GM18909 (cell line): Measurements from ENCODE around the gene HYKK.
A peak's percentile ranks its signal among the peaks of the same experiment; 100 is the strongest.
"Not testable (repeated sequence)": the region's sequence is repeated elsewhere in the genome, so short reads cannot be mapped to it uniquely, and the experiment has no call there.

ENCODE experiments used
- ATAC-seq: cut with Tn5 transposase; IDR thresholded peaks from one replicate; pipeline ENCODE4 v1.9.1; 2021; ENCODE audit warnings: mild to moderate bottlenecking; ENCODE audit not compliant: unreplicated experiment, poor library complexity

HYKK gene

GRCh38 chr15:78506971-78507830, at the start of gene HYKK:
HYKK (plus strand) TSS chr15:78507577; CDS start chr15:78513089, 5,512 bp downstream.
- ATAC-seq, result peak; percentile 89

- ATAC-seq, result no peak
These were observed 46.6 kb upstream of the HYKK start for GRCh38 chr15:78460737-78461136.

- no peak for ATAC-seq
These were observed 46.0 kb upstream of the HYKK start for GRCh38 chr15:78461171-78461888.

- ATAC-seq, result no peak
These were observed 38.3 kb upstream of the HYKK start for GRCh38 chr15:78469031-78469430.

- ATAC-seq, result no peak
These were observed 30.1 kb upstream of the HYKK start for GRCh38 chr15:78477295-78477694.

- ATAC-seq, result no peak
These were observed 27.7 kb upstream of the HYKK start for GRCh38 chr15:78479650-78480049.

- no peak for ATAC-seq
These were observed 25.5 kb upstream of the HYKK start for GRCh38 chr15:78481917-78482316.

GRCh38 chr15:78492872-78493271, 14.5 kb upstream of the HYKK start:
- no peak for ATAC-seq

- ATAC-seq, result no peak
These were observed 5.5 kb upstream of the HYKK start for GRCh38 chr15:78501857-78502256.

- no peak for ATAC-seq
These were observed 4.7 kb upstream of the HYKK start for GRCh38 chr15:78502641-78503040.

GRCh38 chr15:78507831-78508160, 419 bp downstream of the HYKK start:
- ATAC-seq, result peak; percentile 29

GRCh38 chr15:78508272-78508671, 895 bp downstream of the HYKK start:
- no peak for ATAC-seq

GRCh38 chr15:78509726-78510312, 2.4 kb downstream of the HYKK start:
- no peak for ATAC-seq

GRCh38 chr15:78520035-78520434, 12.7 kb downstream of the HYKK start:
- ATAC-seq, result not testable (repeated sequence)

GRCh38 chr15:78524230-78524629, 16.9 kb downstream of the HYKK start:
- ATAC-seq, result no peak

GRCh38 chr15:78527325-78527724, 19.9 kb downstream of the HYKK start:
- ATAC-seq, result no peak

GRCh38 chr15:78533331-78533730, 26.0 kb downstream of the HYKK start:
- no peak for ATAC-seq

GRCh38 chr15:78536134-78536533, 28.8 kb downstream of the HYKK start:
- ATAC-seq, result no peak

GRCh38 chr15:78537266-78537905, 30.0 kb downstream of the HYKK start:
- ATAC-seq, result no peak

- no peak for ATAC-seq
These were observed 31.0 kb downstream of the HYKK start for GRCh38 chr15:78538358-78538757.
